ENCODE data around the gene C11orf52.

Gene C11orf52

DNA sequence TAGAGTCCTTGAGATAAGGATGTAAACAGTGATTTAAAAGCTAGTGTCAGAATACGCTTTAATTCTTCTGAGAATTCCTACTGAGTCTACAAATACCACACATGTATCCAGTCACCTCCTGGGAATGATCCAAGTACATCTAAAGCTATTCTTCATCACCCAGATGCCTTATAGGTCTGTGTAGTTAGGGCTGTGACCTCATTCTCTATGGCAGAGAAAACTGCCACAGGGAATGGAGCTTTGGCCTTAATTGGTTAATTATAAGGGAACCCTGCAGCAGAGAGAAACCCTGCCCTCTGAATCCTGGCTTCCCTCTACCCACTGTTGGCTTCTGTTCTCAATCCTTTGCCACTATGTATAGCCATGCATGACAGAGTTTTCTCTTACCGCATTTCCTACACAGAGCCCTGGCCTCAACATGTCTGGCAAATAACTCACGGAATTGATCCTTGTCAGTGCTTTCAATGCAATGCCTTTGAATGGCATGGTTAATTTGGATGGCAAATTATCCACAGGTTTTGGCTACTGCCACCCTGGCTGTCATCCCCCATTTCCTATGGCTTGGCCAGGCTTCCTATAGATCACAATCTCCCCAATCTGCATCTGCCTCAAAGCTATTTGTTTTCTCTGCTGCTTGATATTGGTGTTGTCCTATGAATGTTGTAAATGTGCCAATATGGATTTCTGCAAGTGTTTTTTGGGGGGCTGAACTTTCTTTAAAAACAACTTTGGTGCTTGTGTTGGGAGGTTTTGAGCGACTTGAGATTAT lies 21.3 kb downstream of the C11orf52 start:
- DNase-seq: no peak

DNA sequence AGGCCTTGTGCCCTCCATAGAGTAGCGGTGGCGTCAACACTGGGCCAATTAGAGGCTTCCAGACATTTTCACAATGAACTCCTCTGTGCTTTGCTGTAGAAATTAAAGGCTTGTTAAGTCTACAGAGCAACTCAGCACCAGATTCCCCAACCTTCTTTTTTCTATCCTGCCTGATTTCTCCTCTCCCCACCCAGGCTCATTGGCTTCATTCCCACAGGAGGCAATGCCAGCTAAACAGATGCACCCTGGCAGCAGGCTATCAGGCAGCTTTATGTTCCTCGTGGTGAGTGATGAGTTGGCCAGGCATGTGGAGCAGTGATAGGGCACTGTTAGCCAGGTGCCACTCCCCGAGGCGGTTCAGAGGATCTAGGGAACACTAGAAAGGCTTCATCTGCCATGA lies 23.2 kb downstream of the C11orf52 start:
- DNase-seq: no peak

DNA sequence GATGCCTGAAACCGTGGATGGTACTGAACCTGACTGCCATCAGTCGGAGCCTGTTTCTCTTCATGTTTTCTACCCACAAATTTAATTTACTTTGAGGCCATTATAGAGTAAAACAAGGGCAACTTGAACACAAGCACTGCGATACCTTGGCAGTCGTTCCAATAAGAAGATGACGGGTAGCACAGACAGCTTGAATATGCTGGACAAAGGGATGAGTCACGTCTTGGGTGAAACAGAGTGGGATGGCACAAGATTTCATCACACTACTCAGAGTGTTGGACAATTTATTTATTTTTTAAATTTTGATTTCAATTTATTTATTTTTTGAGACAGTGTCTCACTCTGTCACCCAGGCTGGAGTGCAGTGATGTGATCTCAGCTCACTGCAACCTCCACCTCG lies 24.1 kb downstream of the C11orf52 start:
- no peak for DNase-seq

DNA sequence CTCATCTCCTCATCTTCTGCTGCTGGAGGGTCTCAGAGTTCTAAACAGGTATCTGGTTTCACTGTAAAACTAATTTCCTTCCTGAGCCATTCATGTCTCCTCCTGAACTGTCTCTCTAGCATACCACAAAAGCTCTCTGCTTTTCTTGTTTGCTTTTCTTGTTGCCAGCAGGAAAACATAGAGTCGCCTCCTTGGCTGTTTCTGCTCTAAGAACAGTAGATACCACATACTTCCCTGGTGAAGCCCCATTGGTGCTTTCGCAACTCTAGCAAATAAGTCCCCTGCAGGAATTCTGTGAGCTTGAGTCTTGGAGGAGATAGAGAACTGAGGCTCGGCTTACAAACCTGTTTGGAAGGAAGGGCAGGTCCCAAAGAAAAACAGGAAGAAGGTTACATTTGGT lies 25.4 kb downstream of the C11orf52 start:
- DNase-seq: no peak

DNA sequence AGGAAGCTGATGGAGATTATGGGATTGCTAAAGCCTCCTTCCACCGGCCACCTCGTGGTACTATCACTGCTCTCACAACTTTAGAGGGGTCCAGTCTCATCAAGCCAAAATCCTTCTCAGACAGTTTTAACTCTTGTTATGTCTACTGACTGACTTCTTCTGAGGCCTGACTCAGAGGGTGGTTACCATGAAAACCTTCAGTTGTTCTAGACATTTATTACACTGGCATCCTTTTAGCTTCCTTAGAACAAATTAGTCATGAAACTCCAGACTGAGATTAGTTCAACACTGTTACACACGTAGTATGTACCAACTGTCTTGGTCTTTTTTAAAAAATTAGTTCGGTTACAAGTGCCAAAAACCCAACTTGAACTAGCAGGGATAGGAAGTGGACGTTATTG lies 25.9 kb downstream of the C11orf52 start:
- no peak for DNase-seq

DNA sequence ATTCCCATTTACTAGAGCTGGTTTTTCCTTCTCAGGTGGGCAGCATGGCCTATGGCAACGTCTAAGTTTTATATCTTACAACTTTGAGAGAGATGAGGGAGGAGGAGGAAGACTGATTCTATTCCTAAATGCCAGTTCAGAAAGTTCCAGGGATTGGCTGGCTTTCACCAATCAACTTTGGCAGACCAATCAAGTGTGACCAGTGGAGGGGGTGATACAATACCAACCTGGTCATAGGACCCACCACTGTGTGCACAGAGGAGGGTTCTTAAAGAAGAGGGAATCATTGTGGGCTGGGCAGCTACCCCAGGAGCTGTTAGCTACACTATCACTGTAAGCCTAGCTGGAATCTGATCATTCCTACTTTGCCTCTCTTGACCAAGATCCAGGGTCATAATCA lies 26.5 kb downstream of the C11orf52 start:
- DNase-seq: no peak

DNA sequence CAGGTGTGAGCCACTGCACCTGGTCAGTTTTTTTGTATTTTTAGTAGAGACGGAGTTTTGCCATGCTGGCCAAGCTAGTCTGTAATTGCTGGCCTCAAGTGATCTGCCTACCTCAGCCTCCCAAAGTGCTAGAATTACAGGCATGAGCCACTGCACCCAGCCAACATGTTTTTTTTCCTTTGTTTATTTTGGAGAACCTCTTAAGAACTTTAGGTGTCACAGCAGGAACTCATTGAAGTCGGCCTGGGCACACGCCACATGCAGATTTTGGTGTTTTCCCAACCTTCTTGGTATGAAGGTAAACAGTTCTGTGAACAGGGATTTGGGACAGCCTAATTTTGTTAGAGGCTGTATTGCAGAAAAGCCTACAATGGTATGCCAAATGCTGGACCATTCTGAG lies 27.8 kb downstream of the C11orf52 start:
- DNase-seq: no peak

DNA sequence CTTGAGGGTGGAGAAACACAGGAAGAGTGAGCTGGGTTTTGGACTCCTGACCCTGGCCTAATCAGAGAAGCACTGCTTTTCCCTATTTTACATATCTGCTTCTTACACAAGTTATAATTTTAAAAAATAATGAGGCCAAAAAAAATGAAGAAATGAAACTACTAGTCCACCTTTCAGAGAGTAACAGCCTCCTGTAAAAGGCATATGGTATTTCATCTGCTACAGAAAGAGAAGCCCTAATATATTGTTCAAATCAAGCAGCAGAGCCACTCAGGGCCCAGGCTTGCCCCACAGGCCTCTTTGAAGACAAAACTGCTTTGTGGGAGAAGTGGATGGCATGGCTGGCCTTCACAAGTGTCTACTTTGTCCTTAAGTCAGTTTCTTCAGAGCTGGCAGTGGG lies 28.4 kb downstream of the C11orf52 start:
- no peak for DNase-seq

DNA sequence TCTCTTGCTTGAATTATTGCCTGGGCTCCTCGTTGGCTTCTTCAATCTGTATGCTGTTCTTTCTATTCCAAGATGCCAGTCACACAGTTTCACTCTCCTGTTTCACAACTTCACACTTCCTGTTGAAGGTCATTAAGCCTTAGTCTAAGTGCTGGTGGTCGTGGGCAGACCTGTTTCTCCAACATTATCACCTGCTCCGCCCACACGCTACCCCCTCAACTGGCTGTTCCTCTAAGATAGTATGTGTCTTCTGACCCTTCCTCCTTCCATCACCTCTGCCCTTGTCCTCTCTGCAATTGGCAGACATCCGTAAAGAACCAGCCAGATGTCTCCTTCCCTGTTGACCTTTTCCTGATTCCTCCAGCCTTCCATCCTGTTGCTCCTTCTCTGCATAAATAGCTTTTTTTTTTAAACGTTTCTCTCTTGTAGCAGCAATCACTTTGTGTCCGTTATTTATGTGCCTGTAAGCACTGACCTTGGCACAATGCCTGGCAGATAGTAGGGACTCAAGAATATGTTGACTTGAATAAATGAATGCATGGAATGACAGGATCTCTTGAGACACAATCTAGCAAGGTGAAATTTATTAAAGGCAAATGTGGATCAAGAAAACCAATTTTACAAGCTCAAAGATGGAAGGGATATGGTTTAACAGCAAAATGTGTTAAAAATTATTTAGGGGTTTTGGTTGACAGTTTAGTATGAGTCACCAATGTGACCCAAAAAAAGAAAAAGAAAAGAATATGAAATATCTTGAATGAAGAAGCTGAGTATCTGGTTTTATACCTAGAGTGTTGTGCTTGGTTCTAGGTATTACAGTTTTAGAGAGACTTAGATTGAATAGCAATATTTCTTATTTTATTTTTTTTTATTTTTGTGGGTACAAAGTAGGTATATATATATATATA lies 31.1 kb downstream of the C11orf52 start:
- DNase-seq: no peak

DNA sequence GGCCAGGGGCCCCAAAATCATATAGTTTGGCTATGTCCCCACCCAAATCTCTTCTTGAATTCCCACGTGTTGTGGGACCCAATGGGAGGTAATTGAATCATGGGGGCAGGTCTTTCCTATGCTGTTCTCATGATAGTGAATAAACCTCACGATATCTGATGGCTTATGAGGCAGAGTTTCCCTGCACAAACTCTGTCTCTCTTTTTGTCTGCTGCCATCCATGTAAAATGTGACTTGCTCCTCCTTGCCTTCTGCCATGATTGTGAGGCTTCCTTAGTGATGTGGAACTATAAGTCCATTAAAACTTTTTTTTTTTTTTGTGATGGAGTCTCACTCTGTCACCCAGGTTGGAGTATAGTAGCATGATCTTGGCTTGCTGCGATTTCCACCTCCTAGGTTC lies 32.9 kb downstream of the C11orf52 start:
- no peak for DNase-seq

DNA sequence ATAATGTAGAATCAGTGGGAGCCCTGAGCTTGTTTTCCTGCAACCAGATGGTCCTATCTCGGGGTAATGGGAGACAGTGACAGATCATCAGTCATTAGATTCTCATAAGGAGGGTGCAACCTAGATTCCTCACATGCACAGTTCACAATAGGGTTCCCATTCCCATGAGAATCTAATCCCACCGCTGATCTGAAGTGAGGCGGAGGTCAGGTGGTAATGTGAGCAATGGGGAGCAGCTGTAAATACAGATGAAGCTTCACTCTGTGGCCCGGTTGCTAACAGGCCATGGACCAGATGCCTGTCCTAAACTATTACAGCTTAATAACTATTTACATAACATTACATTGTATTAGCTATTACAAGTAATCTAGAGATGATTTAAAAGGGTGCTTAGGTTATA lies 35.4 kb downstream of the C11orf52 start:
- no peak for DNase-seq

DNA sequence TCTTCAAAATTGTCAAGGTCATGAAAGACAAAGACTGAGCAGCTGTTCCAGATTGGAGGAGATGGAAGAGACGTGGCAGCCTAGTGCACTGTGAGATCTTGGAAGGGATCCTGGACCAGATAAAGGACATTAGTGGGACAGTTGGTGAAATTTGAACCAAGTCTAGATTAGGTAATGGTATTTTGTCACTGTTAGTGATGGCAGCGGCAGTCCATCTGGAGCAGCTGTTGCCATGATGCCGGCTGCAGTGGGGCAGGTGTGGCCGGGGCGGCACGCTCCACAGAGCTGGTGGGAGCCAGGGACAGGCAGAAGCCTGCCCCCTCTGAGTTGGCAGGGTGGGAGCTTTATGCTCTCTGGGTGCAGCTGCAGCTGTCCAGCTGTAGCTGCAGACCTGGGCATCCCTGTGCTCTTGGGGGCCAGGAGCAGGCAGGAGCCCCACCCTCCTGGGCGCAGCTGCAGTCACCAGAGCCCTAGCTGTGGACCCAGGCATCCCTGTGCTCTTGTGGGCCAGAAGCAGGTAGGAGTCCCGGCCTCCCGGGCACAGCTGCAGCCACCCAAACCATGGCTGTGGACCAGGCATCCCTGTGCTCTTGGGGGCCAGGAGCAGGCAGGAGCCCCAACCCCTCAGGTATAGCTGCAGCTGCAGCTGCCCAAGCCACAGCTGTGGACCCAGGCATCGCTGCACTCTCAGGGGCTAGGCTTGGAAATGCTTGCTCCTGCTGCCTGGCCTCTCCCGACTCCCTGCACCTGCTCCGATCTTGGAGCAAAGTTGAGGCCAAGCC lies 39.1 kb downstream of the C11orf52 start:
- no peak for DNase-seq

DNA sequence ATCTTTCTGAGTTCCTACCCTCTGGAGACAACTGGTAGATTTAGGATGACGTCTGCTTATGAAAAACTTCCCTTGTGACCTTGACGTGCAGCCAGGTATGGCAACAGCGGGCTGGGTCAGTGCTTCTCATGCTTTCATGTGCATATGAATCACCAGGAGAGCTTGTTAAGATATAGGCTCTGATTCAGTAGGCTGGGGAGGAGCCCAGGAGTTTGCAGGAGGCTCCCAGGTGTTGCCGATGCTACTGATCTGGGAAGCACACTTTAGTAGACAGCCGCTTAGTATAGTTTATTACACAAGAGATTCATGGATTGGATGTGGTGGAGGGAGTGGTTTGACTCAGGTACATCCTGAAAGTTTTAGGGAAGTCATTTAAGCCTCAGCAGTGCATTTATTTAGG lies 42.2 kb downstream of the C11orf52 start:
- no peak for DNase-seq

DNA sequence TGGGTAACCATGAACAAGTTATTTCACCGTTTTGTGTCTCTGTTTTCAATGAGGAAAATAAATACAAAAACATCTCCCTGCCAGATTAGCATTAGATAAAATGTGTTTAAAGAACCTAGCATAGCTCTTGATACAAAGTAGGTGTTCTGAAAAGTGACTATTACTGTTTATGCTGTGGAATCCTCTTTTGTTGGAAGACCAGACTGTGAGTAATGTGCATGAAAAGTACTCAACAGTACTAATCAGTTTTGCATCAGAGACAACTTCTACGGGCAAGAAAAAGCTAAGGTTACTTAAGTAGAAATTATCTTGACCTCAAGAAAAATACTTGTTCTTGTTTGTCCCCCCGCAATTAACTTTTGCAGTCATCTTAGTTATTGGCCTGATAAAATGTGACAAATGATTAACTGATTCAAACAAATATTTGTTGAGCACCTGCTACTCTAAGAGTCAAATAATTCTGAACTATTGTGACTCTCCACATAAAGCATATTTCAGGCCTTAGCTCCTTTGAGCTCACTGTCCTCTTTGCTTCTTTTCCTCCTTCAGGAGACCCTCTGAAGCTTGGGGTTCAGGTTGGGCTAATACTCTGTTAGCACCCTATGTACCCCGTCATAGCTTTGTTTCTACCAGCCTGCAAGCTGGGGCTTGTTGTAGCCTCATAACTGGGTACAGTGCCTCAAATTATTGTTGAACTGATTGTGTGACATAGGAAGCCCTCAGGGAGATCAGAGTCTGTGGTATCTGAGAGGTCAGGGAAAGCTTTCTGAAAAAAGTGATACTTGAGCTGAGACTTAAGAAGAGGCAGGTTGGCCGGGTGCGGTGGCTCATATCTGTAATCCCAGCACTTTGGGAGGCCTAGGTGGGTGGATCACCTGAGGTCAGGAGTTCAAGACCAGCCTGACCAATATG lies 42.9 kb downstream of the C11orf52 start:
- no peak for DNase-seq

DNA sequence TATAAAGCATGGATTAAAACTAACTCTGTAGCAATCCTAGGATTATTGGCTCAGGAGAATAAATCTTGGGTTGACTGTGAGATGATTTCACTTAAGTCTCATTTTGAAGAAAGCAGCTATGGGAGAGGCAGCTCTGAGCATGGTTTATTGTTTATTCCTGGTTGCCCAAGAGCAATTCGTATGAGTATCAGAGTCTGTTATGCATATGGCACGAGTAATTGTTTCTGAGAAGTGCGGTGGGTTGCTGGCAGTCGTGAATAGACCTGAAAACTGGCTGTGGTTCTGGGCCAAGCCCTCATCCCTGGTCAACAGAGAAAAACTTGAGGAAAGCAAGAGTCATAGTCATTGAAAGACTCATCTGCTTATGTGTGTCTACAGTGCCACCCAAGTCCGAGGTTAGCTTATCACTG lies 45.2 kb downstream of the C11orf52 start:
- no peak for DNase-seq

DNA sequence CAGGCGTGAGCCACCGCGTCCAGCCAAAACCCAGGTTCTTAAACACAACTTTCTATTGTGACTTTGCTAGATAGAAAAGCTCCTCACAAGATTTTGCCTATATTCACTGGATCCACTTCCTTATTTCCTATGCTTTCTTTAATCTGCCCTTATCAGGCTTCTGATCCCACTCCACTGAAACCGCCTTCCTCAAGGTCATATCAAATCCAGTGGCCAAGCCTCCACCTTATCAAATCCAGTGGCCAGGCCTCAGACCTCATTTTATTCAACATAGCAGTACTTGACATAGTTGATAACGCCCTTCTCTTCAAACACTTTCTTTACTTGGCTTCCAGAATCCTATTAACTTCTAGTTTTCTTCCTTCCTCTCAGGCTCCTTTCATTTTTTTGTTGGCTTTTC lies 48.0 kb downstream of the C11orf52 start:
- DNase-seq: no peak

DNA sequence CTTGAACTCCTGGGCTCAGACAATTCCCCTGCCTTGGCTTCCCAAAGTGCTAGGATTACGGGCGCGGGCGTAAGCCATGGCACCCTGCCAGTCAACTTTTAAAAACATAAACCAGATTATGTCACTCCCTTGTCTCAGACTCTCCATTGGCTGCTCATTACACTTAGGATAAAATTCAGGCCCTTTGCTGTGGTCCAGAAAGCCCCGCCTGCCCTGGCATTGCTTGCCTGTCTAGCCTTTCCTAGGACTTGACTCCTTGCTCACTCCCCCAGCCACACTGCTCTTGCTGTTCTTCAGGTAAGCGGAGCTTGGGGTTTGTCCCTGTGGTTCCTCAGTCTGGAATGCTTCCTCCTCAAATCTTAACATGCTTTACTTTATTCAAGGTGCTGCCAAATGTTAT lies 48.9 kb downstream of the C11orf52 start:
- no peak for DNase-seq

DNA sequence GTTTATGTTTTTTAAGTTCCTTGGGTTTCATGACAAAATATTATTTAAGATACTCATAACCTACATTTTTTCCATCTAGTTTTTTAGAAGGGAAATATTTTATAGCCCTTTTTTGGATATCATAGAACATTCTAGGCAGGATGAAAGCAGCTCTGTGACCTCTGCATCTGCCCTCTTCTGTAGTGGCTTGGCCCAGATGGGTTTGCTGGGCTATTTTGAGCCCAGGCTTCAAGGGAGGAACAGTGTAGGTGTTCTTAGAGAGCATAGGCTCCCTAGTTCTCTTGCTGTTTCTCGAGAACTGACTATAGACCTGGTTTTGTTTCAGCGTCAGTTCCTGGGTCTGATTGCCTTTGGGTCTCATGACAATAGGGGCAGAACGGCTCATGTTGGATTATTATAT lies 50.6 kb downstream of the C11orf52 start:
- no peak for DNase-seq

DNA sequence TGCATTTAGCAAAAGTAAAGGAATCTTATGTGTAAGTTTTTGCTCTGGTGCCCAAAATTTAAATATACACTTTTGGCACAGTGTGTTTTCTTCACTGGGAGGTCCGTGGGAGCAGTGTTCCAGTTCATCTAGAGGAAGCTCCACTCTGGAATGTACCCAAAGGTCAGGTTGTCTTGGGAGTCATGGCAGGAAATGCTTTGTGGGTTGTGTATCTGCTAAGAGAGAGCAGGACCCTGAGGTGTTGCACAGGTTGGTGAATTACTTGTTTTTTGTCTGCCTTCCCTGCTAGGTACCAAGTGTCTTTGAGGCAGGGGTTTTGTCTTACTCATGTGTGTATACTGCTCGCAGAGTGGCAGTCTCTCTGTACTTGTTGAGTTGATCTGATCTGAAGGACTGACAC lies 55.7 kb downstream of the C11orf52 start:
- no peak for DNase-seq

DNA sequence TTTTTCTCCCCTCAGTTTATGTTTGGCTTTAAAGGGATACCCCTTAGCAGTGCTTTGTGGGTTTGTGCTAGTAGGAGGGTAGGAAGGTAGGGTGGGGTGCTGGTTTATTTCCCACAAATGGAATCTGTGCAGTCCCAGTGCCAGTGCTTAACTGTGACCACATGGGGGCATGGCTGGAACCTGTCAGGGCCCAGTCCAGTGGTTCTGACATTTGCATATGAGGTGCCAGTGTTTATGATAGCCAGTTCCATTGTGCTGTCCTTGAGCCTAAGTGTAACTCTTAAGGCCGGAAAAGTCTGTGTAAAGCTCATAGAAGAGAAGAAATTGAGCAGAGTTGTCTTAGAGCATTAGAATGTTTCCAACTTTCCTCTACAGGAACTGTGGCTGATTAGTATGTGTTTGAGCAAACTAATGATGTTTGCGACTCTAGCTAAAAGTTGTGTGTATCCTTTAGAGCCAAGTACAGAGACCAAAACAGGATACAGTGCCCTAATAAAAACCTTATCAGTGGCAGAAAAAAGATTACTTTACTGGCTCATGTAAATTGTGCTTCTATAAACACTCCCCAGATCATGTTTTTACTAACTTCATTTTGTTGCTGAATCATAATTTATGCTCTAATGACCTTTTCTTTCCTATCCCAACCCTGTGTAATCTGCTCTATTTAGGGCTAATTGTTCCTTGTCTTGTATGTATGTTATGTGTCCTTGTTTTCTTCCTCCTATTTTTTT lies 56.5 kb downstream of the C11orf52 start:
- no peak for DNase-seq

DNA sequence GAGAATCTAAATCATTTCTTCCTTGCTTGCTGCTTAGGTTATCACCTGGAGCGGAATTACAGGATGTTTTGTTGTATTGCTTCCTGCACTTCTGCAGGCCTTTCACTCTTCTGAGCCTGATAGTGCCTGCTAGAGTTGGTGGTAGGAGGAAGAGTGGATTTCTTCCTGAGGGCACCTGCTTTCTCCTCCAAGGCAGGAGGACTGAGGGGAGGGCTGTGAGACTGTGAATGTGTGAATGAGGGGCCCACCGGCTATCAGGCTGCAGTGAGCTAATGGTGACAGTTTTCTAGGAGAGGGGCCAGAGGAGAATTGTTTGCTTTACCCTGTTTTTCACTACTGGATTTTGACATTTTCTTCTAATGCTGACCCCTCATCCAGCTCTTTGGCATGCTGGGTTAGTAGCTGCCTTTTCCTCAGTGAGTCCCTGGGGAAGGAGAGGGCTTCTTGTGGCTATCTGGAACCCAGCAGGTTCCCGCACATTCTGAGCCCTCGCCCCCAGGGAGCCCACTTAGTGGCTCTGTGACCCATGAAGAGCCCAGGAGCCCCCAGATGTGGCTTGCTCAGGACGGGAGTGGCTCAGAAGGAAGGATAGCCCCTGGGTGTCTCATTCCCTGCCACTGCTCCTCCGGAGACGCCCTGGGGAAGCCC lies 57.5 kb downstream of the C11orf52 start:
- DNase-seq: no peak

All from activated CD4-positive, alpha-beta T cell treated with anti-CD3 and anti-CD28 coated beads for 1 hour (primary cell).